Esophagus muscularis mucosa (tissue), 4 donors: ENCODE measurements around the gene GNG2. TPM values are rescaled to one million over a fixed set of nuclear protein-coding genes. Genes with fewer than 3 reads are reported as not detected.
A peak's percentile ranks its signal among the peaks of the same experiment; 100 is the strongest.

Experiments used
- DNase-seq: peaks from one replicate; pipeline ENCODE4 v3.0.0-alpha.2; 2017; ENCODE audit errors: extremely low spot score
- H3K27ac ChIP-seq, 4 donors: fragments of 200-600 bp; sonication (generic); replicated peaks in 1 of 4; 1 replicate in 3 of 4; 2 replicates in 1 of 4; pipeline ENCODE4 v1.5.1; 2016 to 2019; ENCODE audit warnings: mild to moderate bottlenecking in 1 of 4
- H3K27me3 ChIP-seq, 4 donors: fragments of 200-600 bp; sonication (generic); one replicate each; pipeline versions ENCODE4 v1.5.1 to v1.6.0; 2016 to 2019
- H3K36me3 ChIP-seq, 4 donors: fragments of 200-600 bp; sonication (generic); one replicate each; pipeline ENCODE4 v1.5.1; 2016 to 2019
- H3K4me1 ChIP-seq, 4 donors: fragments of 200-600 bp; sonication (generic); one replicate each; pipeline ENCODE4 v1.5.1; 2016 to 2019
- H3K4me3 ChIP-seq, 4 donors: fragments of 200-600 bp; sonication (generic); 1 replicate in 2 of 4; 2 replicates in 2 of 4; pipeline ENCODE4 v1.5.1; 2016 to 2019; ENCODE audit warnings: mild to moderate bottlenecking in 4 of 4, moderate library complexity in 1 of 4
- H3K9me3 ChIP-seq, 4 donors: fragments of 200-600 bp; sonication (generic); 1 replicate in 3 of 4; 2 replicates in 1 of 4; pipeline ENCODE4 v1.5.1; 2016 to 2019
- CTCF ChIP-seq, 3 experiments: fragments of 200-600 bp in 2 of 3; fragments of 450-650 bp in 1 of 3; sonication (generic) in 2 of 3; IDR thresholded peaks; one replicate each; pipeline ENCODE4 v1.5.1; 2017 to 2019; ENCODE audit warnings: antibody characterized with exemption in 3 of 3, mild to moderate bottlenecking in 2 of 3, moderate library complexity in 1 of 3
- EP300 ChIP-seq: sonication (generic); formaldehyde crosslinking; IDR thresholded peaks from one replicate; pipeline ENCODE4 v1.6.1; 2017; ENCODE audit warnings: antibody characterized with exemption
- POLR2A ChIP-seq: fragments of 450-650 bp; IDR thresholded peaks from one replicate; pipeline ENCODE4 v1.6.1; 2017; ENCODE audit warnings: antibody characterized with exemption, moderate library complexity, mild to moderate bottlenecking, low read depth
- POLR2AphosphoS5 ChIP-seq, 2 donors: sonication (generic); formaldehyde crosslinking; IDR thresholded peaks; one replicate each; pipeline ENCODE4 v1.6.1; 2017; ENCODE audit warnings: antibody characterized with exemption in 2 of 2
- WGBS: methylation state at CpG from one replicate; pipeline ENCODE4 v1.1.5; 2018; 5-methylcytosine and 5-hydroxymethylcytosine counted together
- intact Hi-C: fragments of 100-400 bp; cut with DNase I; formaldehyde crosslinking; loops from one replicate; pipeline ENCODE4 v1.15.1; 2023
- total RNA-seq, 4 donors: library from RNA; depleted of rRNA; stranded (reverse); fragments of >200 nt; gene quantifications; one replicate each; pipeline versions ENCODE4 v1.1.0 to v1.2.1, GENCODE V29; 2016

The GNG2 gene
- total RNA-seq, 4 donors from 2014 or later = 15.7 to 19.9 (median 17.7) TPM

GRCh38 chr14:51979088-51979709 lies 118.8 kb downstream of the GNG2 start:
- peaks cover 0 to 13% (median 7%) of the 10 kb centered on the region in 4 donors for H3K4me1 ChIP-seq
- TF ChIP-seq CTCF (IDR thresholded peaks at IDR 0.05) = peak in 2 of 3 experiments; percentile 84 to 91
- TF ChIP-seq POLR2AphosphoS5 (IDR thresholded peaks at IDR 0.05) = peak in 1 of 2 donors; percentile 53
- TF ChIP-seq POLR2A = no peak
- TF ChIP-seq EP300 = no peak
- 27% methylated on average over 17 of the region's 17 CpGs for WGBS
- no peaks in the 10 kb centered on the region for H3K9me3 ChIP-seq
- H3K27me3 ChIP-seq = no peaks in the 10 kb centered on the region
- DNase-seq = peak; percentile 96
- H3K36me3 ChIP-seq = no peaks in the 10 kb centered on the region
- intact Hi-C loops = loop anchor here (5.0 to 10.0 kb wide), 2 partner anchors 114 to 197 kb away; partner anchors contain the start of gene GNG2
- no peak overlapping the region for H3K4me3 ChIP-seq
- H3K27ac ChIP-seq = peak overlapping the region in 1 of 4 donors; percentile 39

- intact Hi-C loops = loop anchor here (10.0 kb wide), 1 partner anchor 697 kb away; no protein-coding TSS in a partner anchor
- Histone ChIP-seq H3K4me1 (peaks cover 0 to 13% (median 7%) of the 10 kb centered on the region in 4 donors), H3K36me3 (no peaks in the 10 kb centered on the region), H3K27me3 (no peaks in the 10 kb centered on the region), H3K4me3 (no peak overlapping the region), H3K9me3 (no peaks in the 10 kb centered on the region), H3K27ac (no peak overlapping the region)
- TF ChIP-seq CTCF (IDR thresholded peaks at IDR 0.05) (no peak), POLR2A (no peak), EP300 (no peak), POLR2AphosphoS5 (IDR thresholded peaks at IDR 0.05) (no peak)
- 96% methylated on average over 2 of the region's 4 CpGs for WGBS
- DNase-seq = no peak
These were observed 120.9 kb downstream of the GNG2 start for GRCh38 chr14:51981218-51981854.

- Histone ChIP-seq H3K27me3 (no peaks in the 10 kb centered on the region), H3K4me3 (peak overlapping the region in 1 of 4 donors; percentile 100), H3K9me3 (no peaks in the 10 kb centered on the region), H3K36me3 (peaks cover 0 to 24% (median 9%) of the 10 kb centered on the region in 4 donors), H3K4me1 (peaks cover 17 to 40% (median 36%) of the 10 kb centered on the region in 4 donors), H3K27ac (peak overlapping the region in 2 of 4 donors; percentile 95 to 96)
- intact Hi-C loops = loop anchor here (10.0 kb wide), 1 partner anchor 703 kb away; no protein-coding TSS in a partner anchor
- no peak for DNase-seq
- WGBS = 76% methylated on average over 1 of the region's 1 CpG
- no peak for TF ChIP-seq CTCF (IDR thresholded peaks at IDR 0.05)
- no peak for TF ChIP-seq POLR2AphosphoS5 (IDR thresholded peaks at IDR 0.05)
- TF ChIP-seq POLR2A = no peak
- no peak for TF ChIP-seq EP300
These were observed 127.8 kb downstream of the GNG2 start for GRCh38 chr14:51988221-51988620.

GRCh38 chr14:51989293-51990234 lies 129.2 kb downstream of the GNG2 start, which contains the start of gene RTRAF:
Gene RTRAF, plus strand, starts transcription at chr14:51989546. Its CDS starts 94 bp downstream, at chr14:51989640.
- DNase-seq = peak; percentile 96
- Histone ChIP-seq H3K4me1 (peaks cover 17 to 42% (median 39%) of the 10 kb centered on the region in 4 donors), H3K36me3 (peaks cover 5 to 36% (median 17%) of the 10 kb centered on the region in 4 donors), H3K27ac (peak within 1 kb of the TSS; percentile 93 to 96 (median 94)), H3K9me3 (no peaks in the 10 kb centered on the region), H3K27me3 (no peaks in the 10 kb centered on the region), H3K4me3 (peak within 1 kb of the TSS; percentile 92 to 100 (median 94))
- intact Hi-C loops = loop anchor here (10.0 kb wide), 1 partner anchor 705 kb away; no protein-coding TSS in a partner anchor
- WGBS = under 1% methylated on average over 47 of the region's 72 CpGs
- TF ChIP-seq CTCF (IDR thresholded peaks at IDR 0.05) (peak in 1 of 3 experiments; percentile 5), POLR2A (peak; percentile 75), EP300 (no peak), POLR2AphosphoS5 (IDR thresholded peaks at IDR 0.05) (peak; percentile 97 to 98)
